Fibroblast of pulmonary artery (primary cell): Measurements from ENCODE around the gene SOX11.

Experiments used
- DNase-seq: peaks from one replicate; pipeline ENCODE4 v3.0.0-alpha.2; 2010; ENCODE audit warnings: low read depth
- H3K4me3 ChIP-seq: replicated peaks from 2 replicates; pipeline ENCODE4 v1.5.1; 2011; ENCODE audit warnings: low read depth, mild to moderate bottlenecking, control low read depth, low read length, moderate library complexity
- TF ChIP-seq, protein P1 (sequence below): IDR thresholded peaks from 2 replicates; pipeline ENCODE4 v1.5.1; 2011; ENCODE audit warnings: mild to moderate bottlenecking, control low read depth, low read length, inconsistent platforms; ENCODE audit errors: missing control alignments

Gene SOX11

DNA sequence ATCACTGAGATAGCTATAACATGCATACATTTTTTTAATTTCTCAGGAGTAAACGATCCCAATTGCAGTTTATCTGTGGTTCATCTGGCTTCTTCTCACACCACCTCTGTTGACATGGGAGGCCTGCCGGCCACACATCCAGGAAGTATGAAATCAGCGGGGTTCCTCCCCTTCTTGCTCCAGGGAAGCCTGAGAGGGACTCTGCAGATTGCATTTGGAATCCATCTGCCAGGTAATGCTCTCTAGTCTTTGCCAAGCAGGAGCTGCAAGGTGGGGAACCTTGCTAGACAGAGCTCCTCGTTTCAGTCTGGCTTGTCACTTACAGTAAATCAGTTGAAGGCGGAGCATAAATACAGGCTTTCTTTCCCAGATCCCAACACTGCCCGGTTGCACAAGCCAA is 49.9 kb downstream of the SOX11 start:
- no peak for DNase-seq
- H3K4me3 ChIP-seq: no peak overlapping the region
- TF ChIP-seq, protein P1, sequence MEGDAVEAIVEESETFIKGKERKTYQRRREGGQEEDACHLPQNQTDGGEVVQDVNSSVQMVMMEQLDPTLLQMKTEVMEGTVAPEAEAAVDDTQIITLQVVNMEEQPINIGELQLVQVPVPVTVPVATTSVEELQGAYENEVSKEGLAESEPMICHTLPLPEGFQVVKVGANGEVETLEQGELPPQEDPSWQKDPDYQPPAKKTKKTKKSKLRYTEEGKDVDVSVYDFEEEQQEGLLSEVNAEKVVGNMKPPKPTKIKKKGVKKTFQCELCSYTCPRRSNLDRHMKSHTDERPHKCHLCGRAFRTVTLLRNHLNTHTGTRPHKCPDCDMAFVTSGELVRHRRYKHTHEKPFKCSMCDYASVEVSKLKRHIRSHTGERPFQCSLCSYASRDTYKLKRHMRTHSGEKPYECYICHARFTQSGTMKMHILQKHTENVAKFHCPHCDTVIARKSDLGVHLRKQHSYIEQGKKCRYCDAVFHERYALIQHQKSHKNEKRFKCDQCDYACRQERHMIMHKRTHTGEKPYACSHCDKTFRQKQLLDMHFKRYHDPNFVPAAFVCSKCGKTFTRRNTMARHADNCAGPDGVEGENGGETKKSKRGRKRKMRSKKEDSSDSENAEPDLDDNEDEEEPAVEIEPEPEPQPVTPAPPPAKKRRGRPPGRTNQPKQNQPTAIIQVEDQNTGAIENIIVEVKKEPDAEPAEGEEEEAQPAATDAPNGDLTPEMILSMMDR: no peak

DNA sequence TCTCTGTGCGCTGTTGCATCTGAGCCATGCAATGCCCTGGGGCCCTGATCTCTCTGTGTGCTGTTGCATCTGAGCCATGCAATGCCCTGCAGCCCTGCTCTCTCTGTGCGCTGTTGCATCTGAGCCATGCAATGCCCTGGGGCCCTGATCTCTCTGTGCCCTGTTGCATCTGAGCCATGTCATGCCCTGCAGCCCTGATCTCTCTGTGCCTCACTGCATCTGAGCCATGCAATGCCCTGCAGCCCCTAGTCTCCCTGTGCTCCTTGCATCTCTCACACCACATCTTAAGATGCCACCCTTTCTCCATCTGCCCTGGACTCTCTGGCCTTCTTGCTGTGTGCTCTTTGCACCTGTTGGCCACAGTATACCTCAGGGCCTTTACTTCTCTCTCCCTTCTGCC is 56.2 kb downstream of the SOX11 start:
- no peak overlapping the region for H3K4me3 ChIP-seq
- TF ChIP-seq, protein P1: no peak
- no peak for DNase-seq

DNA sequence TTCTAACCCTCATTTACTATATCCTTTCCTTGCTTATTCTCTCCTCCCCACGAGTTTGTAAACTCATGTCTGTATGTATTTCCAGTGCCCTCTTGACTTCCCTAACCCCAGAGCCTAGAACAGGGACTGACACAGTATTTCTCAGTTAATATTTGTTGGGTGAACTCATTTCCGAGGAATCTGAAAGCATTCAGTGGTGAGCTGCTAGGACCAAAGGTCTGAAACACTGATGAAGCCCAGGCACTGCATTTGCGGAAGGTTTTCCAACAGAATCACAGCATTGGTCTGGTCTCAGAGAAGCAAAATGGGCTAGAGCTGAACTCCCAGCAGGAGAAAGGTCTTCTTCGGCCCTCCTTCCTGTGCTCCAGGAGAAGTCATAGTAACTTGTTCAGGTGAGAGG is 56.8 kb downstream of the SOX11 start:
- H3K4me3 ChIP-seq: no peak overlapping the region
- TF ChIP-seq, protein P1: no peak
- DNase-seq: no peak

DNA sequence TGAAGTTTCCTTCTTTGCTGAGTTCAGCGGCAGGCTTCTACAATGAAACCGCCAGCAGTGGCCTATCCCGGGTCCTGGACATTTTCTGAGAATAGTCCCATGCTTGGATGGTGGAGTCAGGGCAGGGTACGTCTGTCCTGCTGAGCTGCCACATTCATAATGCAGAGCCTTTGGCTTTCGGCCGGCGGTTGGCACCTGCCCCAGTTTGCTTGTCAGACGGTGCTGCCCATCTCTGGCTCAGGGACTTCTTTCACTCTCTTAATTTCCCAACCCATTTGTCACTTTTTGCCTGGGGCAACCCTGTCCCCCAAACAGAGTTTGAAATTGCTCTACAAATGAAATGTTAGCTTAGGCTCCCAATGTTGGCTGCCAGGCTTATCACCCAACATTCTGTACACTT is 57.2 kb downstream of the SOX11 start:
- no peak for DNase-seq
- H3K4me3 ChIP-seq: no peak overlapping the region
- TF ChIP-seq, protein P1: no peak
